HG03045 (cell line): Measurements from ENCODE around the gene STK32A.

ENCODE experiments used
- ATAC-seq: cut with Tn5 transposase; IDR thresholded peaks from one replicate; pipeline ENCODE4 v1.9.1; 2021; ENCODE audit warnings: mild to moderate bottlenecking, moderate library complexity; ENCODE audit not compliant: unreplicated experiment

The STK32A gene

GRCh38 chr5:147388184-147389108 lies 153.6 kb downstream of the STK32A start:
- no peak for ATAC-seq

- no peak for ATAC-seq
Observed at GRCh38 chr5:147390654-147391225, 155.9 kb downstream of the STK32A start.

GRCh38 chr5:147391781-147392180 lies 157.0 kb downstream of the STK32A start:
- peak; percentile 85 for ATAC-seq

- no peak for ATAC-seq
Observed at GRCh38 chr5:147393874-147394672, 159.2 kb downstream of the STK32A start.

DNA sequence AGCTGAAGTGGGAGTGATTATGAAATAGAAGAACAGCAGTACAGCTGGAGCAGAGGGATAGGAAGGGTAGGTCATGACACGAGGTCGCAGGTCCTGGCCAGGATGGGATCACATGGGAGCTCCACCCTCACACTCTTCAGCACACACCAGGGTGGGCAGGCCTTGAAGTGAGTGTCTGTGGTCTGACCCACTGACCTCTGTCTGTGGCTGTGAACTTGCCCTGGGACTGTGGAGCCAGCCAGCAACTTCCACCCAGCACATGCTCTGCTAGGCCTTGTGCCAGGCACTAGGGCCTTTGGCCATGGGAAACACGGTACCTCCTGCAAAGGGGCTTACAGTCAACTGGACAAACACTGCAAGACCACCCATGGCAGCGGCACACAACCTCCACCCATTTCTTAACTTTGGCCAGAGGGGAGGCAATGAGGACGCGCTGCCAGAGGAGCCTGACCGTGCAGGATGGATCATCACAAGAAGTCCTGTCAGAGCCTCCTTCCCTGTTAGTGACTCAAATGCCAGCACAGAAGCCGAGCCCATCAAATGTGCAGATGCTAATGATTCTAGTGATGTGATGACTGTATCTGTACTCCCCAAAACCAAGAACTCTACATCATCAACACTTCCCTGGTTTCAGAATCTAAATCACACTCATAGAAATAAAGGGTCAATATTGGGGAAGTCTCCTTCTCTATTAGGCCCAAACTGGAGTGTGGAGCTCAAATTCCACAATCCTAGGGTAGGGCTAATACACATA lies 161.4 kb downstream of the STK32A start:
- ATAC-seq = no peak

- ATAC-seq = no peak
Observed at GRCh38 chr5:147397616-147398015, 162.8 kb downstream of the STK32A start.

GRCh38 chr5:147398860-147399259 lies 164.0 kb downstream of the STK32A start:
- no peak for ATAC-seq

GRCh38 chr5:147400126-147400809 lies 165.4 kb downstream of the STK32A start:
- ATAC-seq = no peak

GRCh38 chr5:147400881-147401280 lies 166.1 kb downstream of the STK32A start:
- ATAC-seq = no peak

DNA sequence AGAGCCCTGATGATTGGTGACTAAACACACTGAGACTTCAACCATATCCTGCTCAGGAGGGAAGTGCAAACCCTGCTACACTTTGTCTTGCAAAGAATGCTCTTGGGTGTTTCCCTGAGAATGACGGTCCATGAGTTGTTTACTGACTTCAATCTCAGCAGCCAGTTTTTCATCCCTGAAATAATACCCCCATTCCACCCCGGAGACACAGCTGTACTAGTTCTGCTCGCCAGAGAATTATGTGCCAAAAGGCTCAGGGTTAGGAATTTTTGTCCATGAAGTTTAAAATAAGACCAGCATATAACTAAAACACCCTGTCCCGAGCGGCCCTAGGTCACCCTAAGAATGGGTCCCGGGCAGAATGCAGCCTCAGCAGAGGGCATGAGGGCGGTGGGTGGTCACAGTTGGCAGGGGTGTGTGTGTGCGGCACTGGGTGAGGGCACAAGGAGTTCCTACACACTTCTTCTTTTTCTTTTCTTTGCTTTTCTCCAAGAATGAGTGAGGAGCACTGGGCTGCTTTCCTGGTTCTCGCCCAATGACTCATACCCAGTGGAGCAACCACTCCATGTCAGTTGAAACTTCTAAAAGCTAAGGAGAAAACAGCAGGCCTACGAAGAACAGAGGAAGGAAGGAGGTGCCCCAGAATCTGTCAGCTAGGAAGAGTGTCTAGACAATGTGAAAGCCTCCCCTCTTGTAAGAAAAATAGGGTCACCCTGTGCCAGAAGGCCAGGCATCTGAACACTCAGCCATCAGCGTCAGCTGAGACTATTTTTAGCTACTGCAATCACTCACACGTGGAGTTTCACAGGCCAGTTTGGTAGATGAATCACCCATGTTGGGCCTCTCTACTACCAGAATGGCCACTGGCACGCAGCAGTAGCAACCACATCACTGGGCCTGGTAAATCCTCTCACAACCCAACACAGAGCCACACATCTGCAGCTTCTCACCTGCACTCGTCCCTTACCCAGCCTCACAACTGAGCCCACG lies 169.1 kb downstream of the STK32A start:
- peak; percentile 88 for ATAC-seq

DNA sequence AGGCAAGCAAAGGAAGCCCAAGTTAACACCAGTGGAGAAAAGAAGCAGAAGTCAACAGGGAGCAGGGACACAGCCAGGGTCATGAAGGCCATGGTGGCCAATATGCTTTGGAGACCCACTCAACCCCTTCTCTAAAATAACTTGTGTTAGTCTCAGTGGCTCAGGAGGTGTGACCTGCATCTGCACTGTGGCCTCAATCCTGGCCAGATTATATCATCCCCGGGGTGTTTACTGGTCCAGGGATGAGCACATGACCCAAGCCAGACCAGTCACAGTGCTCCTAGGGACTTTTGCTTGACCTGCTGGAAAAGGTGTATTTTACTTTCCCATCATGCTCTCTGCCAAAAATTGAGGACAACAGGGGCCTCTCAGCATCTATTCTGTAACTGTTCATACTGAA lies 169.9 kb downstream of the STK32A start:
- peak; percentile 26 for ATAC-seq

GRCh38 chr5:147406636-147407035 lies 171.8 kb downstream of the STK32A start:
- ATAC-seq = no peak

- ATAC-seq = peak; percentile 28
Observed at GRCh38 chr5:147407094-147407681, 172.4 kb downstream of the STK32A start.

DNA sequence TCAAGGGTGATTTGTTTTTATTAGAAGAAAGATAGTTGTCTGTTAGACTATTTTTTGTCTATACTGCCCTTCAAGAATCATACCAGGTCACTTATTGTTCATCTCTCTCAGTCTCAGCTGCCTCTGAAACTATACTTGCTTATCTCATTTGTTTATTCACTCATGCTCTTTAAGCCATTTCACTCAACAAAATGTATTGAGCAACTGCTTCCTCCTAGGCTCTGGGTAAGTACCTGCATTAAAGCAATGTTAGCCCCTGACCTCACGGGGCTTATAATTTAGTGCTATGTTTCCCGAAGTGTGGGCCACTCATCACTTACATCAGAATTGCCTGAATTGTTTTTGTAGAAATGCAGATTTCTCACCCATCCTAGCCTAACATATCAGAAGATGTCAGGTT lies 174.2 kb downstream of the STK32A start:
- no peak for ATAC-seq

DNA sequence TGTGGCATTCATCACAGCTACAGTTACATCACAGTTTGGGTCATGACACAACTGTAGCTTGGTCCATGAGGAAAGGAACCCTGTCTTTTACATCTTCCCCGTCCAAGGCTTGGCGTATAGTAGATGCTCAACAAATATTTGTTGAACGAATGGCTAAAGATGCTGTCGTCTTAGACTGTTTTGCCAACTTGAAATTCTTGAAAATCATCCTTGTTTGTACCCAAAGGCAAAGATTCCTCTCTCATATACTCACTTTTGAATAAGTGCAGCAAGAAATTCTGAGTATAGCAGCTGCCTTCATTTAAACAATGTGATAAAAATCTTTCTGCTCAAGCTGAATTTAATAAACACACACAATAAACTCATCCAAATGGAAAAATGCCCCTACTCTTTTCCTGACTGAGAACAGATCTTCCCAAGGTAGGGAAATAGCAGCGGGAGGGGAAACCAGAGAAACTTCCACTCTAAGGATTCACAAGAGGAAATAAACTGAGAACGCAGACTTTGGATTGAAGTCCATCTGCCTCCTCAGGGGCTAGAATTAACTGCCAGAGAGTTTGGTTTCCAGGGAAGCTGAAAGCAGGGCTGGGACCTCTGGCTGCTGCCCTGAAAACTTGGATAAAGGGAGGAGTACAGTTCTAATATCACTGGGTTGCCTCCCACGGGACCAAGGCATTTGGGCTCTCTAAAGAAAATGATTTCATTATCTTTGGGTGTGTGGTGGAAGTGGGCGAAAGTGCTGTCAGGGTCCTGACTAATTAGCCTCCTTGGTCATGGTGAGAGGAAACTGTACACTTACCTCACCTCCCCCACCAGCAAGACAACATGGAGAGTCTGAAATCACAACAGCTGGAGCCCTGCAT lies 175.9 kb downstream of the STK32A start:
- ATAC-seq = no peak

- no peak for ATAC-seq
Observed at GRCh38 chr5:147411359-147412319, 176.8 kb downstream of the STK32A start.

- ATAC-seq = no peak
Observed at GRCh38 chr5:147412561-147412960, 177.7 kb downstream of the STK32A start.
